ENCODE measurements around the gene NR3C1.

The NR3C1 gene

GRCh38 chr5:143315929-143316328, 87.6 kb downstream of the NR3C1 start:
- Mint-ChIP-seq H3K4me3 (no peak overlapping the region), H3K27me3 (ENCODE audit: low read depth) (no peaks in the 10 kb centered on the region), H3K4me1 (ENCODE audit: low read depth) (peaks cover 10% of the 10 kb centered on the region), H3K9me3 (no peaks in the 10 kb centered on the region), H3K27ac (no peak overlapping the region), H3K36me3 (ENCODE audit: low read depth) (peaks cover 32% of the 10 kb centered on the region)
- DNase-seq (ENCODE audit: low spot score): no peak

DNA sequence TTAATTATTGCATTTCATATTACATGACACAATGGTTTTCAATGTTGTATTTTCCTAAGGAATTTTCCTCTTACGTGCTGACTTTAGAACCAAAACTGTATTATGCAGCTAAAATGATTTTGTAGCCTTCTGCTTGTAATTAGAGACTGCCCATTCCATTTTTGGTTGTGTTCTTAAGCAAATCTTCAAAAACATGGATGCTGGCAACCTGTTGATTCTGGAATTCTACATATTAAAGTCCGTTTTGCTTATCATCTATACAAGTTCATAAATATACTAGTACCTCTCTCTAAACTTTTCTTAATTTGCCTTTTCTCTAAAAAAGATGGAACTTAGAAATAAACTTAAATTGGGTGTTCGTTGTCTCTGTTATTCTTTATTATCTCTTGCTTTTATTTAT, 88.3 kb downstream of the NR3C1 start:
- Mint-ChIP-seq H3K27ac (no peak overlapping the region), H3K27me3 (ENCODE audit: low read depth) (no peaks in the 10 kb centered on the region), H3K4me1 (ENCODE audit: low read depth) (peaks cover 10% of the 10 kb centered on the region), H3K4me3 (no peak overlapping the region), H3K36me3 (ENCODE audit: low read depth) (peaks cover 34% of the 10 kb centered on the region), H3K9me3 (no peaks in the 10 kb centered on the region)
- DNase-seq (ENCODE audit: low spot score): no peak

- Mint-ChIP-seq H3K36me3 (ENCODE audit: low read depth) (peaks cover 38% of the 10 kb centered on the region), H3K27ac (no peak overlapping the region), H3K9me3 (no peaks in the 10 kb centered on the region), H3K4me1 (ENCODE audit: low read depth) (peaks cover 11% of the 10 kb centered on the region), H3K27me3 (ENCODE audit: low read depth) (no peaks in the 10 kb centered on the region), H3K4me3 (no peak overlapping the region)
- DNase-seq (ENCODE audit: low spot score): no peak
Measured at GRCh38 chr5:143314659-143315058, 88.8 kb downstream of the NR3C1 start.

DNA sequence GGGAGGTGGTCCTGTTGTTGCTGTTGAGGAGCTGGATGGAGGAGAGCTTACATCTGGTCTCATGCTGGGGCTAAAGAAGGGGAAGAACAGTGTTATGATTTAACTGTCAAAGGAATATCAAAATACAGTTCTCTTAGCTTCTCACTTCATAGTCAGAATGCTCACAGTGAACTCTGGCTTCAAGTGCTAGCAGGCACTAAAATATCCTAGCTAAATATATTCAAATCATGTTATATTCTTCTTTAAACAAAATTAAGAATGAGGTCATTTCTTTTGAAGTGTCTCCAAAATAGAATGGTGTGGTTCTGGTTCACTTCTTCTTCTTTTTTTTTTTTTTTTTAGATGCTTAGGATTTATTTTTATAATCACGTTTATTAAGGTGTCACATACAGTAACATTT, 89.4 kb downstream of the NR3C1 start:
- H3K36me3 Mint-ChIP-seq (ENCODE audit: low read depth): peaks cover 43% of the 10 kb centered on the region
- H3K4me3 Mint-ChIP-seq: no peak overlapping the region
- no peaks in the 10 kb centered on the region for H3K9me3 Mint-ChIP-seq
- peak overlapping the region; percentile 27 for H3K27ac Mint-ChIP-seq
- no peak for DNase-seq (ENCODE audit: low spot score)
- H3K27me3 Mint-ChIP-seq (ENCODE audit: low read depth): no peaks in the 10 kb centered on the region
- H3K4me1 Mint-ChIP-seq (ENCODE audit: low read depth): peaks cover 11% of the 10 kb centered on the region

DNA sequence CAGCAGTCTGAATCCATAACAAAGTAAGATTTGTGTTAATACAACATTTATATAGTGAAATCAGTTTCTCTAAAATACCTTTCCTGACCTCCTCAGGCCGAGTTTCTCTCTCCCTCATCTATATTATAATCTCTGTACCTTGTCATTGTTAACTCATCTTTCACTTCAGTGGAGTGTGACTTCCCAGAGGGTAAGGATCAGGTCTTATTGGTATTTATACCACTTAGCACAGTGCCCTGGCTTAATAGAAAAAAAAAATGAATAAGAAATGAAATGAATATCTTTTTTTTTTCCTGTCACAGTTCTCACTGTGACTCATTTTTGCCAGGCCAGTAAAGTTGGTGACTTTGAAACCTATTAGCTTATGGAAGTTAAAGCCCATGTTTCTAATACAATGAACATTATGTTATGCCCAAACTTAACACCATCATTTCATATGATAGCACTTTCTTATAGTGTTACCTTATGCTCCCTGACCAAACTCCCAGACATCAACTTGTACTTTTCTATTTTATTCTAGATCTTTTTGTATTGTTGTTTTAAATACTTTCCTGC, 90.1 kb downstream of the NR3C1 start:
- peaks cover 11% of the 10 kb centered on the region for H3K4me1 Mint-ChIP-seq (ENCODE audit: low read depth)
- no peak overlapping the region for H3K4me3 Mint-ChIP-seq

DNA sequence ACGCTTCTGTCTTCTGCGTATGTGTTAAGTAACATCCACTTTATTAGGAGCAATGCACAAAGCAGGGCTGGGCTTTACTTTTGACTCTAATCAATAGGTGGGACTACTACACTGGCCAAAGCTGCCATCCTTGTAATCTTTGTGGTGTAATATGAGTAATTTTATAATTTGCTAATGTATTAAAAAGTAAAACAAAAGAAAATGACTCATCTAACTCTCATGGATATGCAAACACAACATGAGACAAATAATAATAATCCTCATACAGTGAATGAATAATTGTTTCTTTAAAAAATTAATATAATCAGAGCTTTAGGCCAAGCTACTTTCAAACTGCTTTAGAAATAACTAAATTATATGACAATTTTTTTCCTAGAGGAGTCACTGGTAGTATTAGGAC, 90.7 kb downstream of the NR3C1 start:
- no peaks in the 10 kb centered on the region for H3K9me3 Mint-ChIP-seq
- H3K36me3 Mint-ChIP-seq (ENCODE audit: low read depth): peaks cover 52% of the 10 kb centered on the region
- DNase-seq (ENCODE audit: low spot score): no peak
- no peaks in the 10 kb centered on the region for H3K27me3 Mint-ChIP-seq (ENCODE audit: low read depth)
- no peak overlapping the region for H3K27ac Mint-ChIP-seq
- H3K4me3 Mint-ChIP-seq: no peak overlapping the region
- H3K4me1 Mint-ChIP-seq (ENCODE audit: low read depth): peaks cover 11% of the 10 kb centered on the region

More for the DNA sequence above, 90.1 kb downstream of the NR3C1 start:
- Mint-ChIP-seq H3K27me3 (ENCODE audit: low read depth) (no peaks in the 10 kb centered on the region), H3K9me3 (no peaks in the 10 kb centered on the region), H3K27ac (no peak overlapping the region), H3K36me3 (ENCODE audit: low read depth) (peaks cover 49% of the 10 kb centered on the region)
- no peak for DNase-seq (ENCODE audit: low spot score)

DNA sequence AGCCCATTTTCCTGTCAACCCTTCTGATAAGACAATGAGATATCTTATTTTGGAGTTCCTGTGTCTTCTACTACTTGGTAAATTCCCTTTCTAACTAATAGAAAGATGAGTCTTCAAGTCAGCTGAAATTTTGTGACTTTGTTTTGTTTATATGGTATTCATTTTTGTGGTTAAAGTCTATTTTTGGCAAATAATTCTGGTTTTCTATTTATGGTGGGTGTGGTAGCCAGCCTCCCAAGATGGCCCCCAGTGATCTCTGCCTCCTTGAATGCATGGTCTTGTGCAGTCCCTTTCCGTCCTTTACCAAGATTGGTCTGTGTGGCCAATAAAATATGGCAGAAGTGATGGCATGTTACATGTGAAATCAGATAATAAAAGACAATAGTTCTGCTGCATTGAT, 91.5 kb downstream of the NR3C1 start:
- Mint-ChIP-seq H3K9me3 (no peaks in the 10 kb centered on the region), H3K27me3 (ENCODE audit: low read depth) (no peaks in the 10 kb centered on the region), H3K4me3 (no peak overlapping the region), H3K36me3 (ENCODE audit: low read depth) (peaks cover 61% of the 10 kb centered on the region), H3K27ac (no peak overlapping the region), H3K4me1 (ENCODE audit: low read depth) (peaks cover 11% of the 10 kb centered on the region)
- no peak for DNase-seq (ENCODE audit: low spot score)

GRCh38 chr5:143311428-143311827, 92.1 kb downstream of the NR3C1 start:
- Mint-ChIP-seq H3K4me3 (no peak overlapping the region), H3K27me3 (ENCODE audit: low read depth) (no peaks in the 10 kb centered on the region), H3K9me3 (no peaks in the 10 kb centered on the region), H3K4me1 (ENCODE audit: low read depth) (peaks cover 11% of the 10 kb centered on the region), H3K27ac (no peak overlapping the region), H3K36me3 (ENCODE audit: low read depth) (peaks cover 63% of the 10 kb centered on the region)
- no peak for DNase-seq (ENCODE audit: low spot score)

- peaks cover 78% of the 10 kb centered on the region for H3K36me3 Mint-ChIP-seq (ENCODE audit: low read depth)
- no peak overlapping the region for H3K27ac Mint-ChIP-seq
- DNase-seq (ENCODE audit: low spot score): no peak
- H3K4me1 Mint-ChIP-seq (ENCODE audit: low read depth): peaks cover 11% of the 10 kb centered on the region
- H3K27me3 Mint-ChIP-seq (ENCODE audit: low read depth): no peaks in the 10 kb centered on the region
- H3K4me3 Mint-ChIP-seq: no peak overlapping the region
- H3K9me3 Mint-ChIP-seq: peaks cover 15% of the 10 kb centered on the region
Measured at GRCh38 chr5:143309661-143310431, 93.6 kb downstream of the NR3C1 start.

DNA sequence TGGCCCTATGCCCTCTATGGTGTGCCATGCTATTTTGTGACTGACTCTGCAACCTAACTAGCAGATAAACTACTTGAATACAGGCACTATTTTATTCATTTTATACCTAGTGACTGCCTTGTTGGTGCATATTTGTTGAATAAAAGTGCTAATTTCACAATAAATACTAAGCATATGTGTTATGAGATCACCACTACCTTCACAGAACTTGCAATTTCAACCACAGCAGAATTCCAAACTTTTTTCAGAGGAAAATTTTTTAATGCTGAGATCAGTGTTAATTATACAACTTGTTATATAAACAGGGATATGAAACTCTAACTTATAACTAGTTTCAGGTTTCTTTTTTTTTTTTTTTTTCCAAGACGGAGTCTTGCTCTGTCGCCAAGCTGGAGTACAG, 94.8 kb downstream of the NR3C1 start:
- no peak overlapping the region for H3K4me3 Mint-ChIP-seq
- H3K27ac Mint-ChIP-seq: no peak overlapping the region
- no peak for DNase-seq (ENCODE audit: low spot score)
- peaks cover 80% of the 10 kb centered on the region for H3K36me3 Mint-ChIP-seq (ENCODE audit: low read depth)
- H3K9me3 Mint-ChIP-seq: peaks cover 19% of the 10 kb centered on the region
- peaks cover 5% of the 10 kb centered on the region for H3K4me1 Mint-ChIP-seq (ENCODE audit: low read depth)
- no peaks in the 10 kb centered on the region for H3K27me3 Mint-ChIP-seq (ENCODE audit: low read depth)

DNA sequence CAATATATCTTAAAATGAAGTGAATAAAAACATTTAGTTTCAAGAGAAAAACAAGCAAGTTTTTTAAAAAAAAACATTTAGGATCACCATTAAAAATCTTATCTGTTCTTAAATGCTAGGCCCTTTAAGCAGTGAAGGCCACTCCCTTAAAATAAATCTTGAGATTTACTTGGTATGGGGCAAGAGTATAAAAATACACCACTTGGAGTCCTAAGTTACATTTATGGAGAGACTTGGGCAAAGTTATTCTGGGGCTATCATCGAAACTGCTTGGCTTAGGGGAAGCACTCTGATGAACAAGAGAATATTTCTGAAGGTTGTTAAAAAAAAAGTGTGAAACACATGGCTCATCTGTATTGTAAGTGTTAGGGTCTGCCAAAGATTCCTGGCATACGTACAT, 97.4 kb downstream of the NR3C1 start:
- peaks cover 19% of the 10 kb centered on the region for H3K9me3 Mint-ChIP-seq
- no peaks in the 10 kb centered on the region for H3K27me3 Mint-ChIP-seq (ENCODE audit: low read depth)
- no peak overlapping the region for H3K4me3 Mint-ChIP-seq
- H3K4me1 Mint-ChIP-seq (ENCODE audit: low read depth): peaks cover 3% of the 10 kb centered on the region
- peaks cover 69% of the 10 kb centered on the region for H3K36me3 Mint-ChIP-seq (ENCODE audit: low read depth)
- no peak for DNase-seq (ENCODE audit: low spot score)
- no peak overlapping the region for H3K27ac Mint-ChIP-seq

DNA sequence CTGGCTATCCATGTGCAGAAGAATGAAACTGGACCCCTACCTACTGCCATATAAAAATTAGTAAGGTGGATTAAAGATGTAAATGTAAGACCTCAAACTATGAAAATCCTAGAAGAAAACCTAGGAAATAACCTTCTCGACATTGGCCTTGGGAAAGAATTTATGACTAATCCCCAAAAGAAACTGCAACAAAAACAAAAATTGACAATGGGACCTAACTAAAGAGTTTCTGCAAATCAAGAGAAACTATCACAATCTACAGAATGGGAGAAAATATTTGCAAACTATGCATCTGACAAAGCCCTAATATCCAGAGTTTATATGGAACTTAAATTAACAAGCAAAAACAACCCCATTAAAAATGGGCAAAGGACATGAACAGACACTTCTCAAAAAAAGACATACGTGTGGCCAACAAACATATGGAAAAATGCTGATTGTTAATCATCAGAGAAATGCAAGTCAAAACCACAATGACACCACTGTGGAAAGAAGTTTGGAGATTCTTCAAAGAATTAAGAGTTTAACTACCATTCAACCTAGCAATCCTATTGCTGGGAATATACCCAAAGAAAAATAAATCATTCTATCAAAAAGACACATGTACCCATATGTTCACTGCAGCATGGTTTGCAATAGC, 98.5 kb downstream of the NR3C1 start:
- Mint-ChIP-seq H3K27ac (no peak overlapping the region), H3K4me3 (no peak overlapping the region), H3K9me3 (peaks cover 19% of the 10 kb centered on the region), H3K27me3 (ENCODE audit: low read depth) (no peaks in the 10 kb centered on the region), H3K36me3 (ENCODE audit: low read depth) (peaks cover 72% of the 10 kb centered on the region), H3K4me1 (ENCODE audit: low read depth) (peaks cover 3% of the 10 kb centered on the region)
- DNase-seq (ENCODE audit: low spot score): no peak

DNA sequence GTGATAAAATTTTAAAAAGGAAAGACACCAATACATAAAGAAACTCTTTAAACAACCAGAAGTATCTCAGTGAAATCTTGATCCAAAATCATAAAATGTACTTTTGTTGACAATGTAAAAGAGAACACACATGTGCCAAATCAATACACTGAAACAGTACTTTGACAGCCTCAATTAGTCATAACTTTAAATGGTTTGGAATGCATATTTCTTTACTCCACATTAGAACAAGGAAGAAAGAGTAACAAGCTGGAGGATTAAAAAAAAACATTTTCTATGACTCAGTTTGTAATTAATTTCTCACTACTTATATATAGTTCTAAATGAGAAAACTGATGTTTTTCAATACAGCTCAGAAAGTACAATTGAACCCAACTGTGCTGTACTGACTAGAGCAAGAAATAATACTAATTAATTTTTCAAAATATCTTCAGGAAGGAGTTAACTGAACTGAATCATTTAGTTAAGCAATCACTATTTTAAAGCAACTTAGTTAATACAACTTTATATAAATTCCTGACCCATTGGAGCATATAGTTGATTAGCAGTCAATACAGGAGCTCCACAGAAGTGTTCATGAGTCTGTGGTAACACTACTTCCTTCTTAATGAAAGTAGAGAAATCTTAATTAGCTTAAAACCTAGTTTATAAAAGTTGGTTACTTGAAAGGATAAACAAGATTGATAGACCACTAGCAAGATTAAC, 101.0 kb downstream of the NR3C1 start:
- Mint-ChIP-seq H3K9me3 (peaks cover 19% of the 10 kb centered on the region), H3K4me1 (ENCODE audit: low read depth) (peaks cover 3% of the 10 kb centered on the region), H3K4me3 (no peak overlapping the region), H3K36me3 (ENCODE audit: low read depth) (peaks cover 65% of the 10 kb centered on the region), H3K27me3 (ENCODE audit: low read depth) (no peaks in the 10 kb centered on the region), H3K27ac (no peak overlapping the region)
- DNase-seq (ENCODE audit: low spot score): no peak

DNA sequence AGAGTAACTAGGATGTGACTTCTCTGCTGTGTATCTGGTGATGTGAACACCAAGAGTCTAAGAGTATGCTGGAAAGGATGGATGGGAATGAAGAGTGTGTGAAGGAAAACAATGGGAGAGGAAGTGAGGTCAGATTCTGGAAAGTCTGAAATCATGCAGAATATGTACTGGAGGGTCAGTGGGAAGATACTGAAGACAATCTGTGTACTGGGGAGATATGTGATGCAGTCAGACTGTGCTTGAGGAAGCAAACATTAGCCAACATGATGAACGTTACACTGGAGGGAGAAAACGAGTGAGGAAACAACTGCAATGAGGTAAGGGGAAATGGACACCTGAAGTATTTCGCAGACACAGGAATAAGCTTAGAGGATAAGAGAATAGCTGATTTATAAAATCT, 105.7 kb downstream of the NR3C1 start:
- Mint-ChIP-seq H3K4me3 (no peak overlapping the region), H3K27ac (no peak overlapping the region), H3K4me1 (ENCODE audit: low read depth) (peaks cover 3% of the 10 kb centered on the region), H3K9me3 (no peaks in the 10 kb centered on the region), H3K27me3 (ENCODE audit: low read depth) (no peaks in the 10 kb centered on the region), H3K36me3 (ENCODE audit: low read depth) (peaks cover 49% of the 10 kb centered on the region)
- no peak for DNase-seq (ENCODE audit: low spot score)
